HG03469 (cell line): ENCODE data around the gene GRIK1.

ENCODE experiments used
- ATAC-seq: cut with Tn5 transposase; IDR thresholded peaks from one replicate; pipeline ENCODE4 v1.9.1; 2021; ENCODE audit warnings: mild to moderate bottlenecking, moderate library complexity, moderate number of reproducible peaks; ENCODE audit not compliant: unreplicated experiment

Gene GRIK1

DNA sequence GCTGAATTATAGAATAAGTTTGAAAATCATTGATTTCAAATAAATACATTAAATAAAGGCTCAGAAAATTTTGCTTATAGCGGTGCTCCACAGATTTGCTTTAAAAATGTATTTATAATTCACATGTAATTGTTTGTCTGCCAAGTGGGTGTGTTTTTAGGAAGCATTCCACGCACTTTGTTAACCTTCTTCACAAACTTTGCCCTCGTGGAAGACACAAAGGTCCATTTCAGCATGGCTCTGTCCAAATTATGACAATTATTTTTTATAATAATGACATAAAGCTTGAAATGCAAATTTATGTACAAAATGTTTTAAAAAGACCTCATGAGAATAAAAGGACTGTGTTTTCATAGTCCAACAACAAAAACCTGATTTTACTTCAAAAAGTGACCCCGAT, 146.1 kb downstream of the GRIK1 start:
- ATAC-seq = no peak

DNA sequence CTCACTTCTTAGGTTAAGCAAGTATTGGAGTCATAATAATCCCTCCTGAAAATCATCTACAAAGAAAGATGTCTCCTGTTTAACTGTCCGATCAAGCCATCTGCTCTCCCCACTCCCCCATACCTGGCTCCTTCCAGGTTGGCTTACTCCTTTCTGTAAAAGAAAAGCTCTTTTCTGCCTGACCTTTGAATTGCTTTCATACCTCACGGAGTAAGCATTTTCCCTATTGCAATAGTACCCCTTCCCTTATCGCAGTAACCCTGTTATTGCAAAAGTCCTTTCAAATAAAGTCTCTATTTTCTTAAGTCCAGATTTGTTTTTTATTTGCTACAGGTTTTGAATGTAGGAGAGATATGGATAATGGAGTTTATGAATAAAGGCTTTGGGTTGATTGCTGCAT, 150.4 kb downstream of the GRIK1 start:
- ATAC-seq = no peak

DNA sequence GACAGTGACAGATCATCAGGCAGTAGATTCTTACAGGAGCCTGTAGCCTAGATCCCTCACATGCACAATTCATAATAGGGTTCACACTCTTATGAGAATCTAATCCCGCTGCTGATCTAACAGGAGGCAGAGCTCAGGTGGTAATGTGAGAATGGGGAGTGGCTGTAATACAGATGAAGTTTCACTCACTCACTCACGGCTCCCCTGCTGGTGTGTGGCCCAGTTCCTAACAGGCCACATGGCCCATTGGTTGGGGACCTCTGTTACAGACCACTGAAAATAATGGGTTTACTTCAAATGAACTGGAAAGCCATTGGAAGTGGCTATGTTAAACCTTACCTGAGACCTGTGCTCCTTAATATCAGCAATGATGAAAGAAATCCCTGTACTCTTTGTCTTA, 151.0 kb downstream of the GRIK1 start:
- ATAC-seq = no peak

DNA sequence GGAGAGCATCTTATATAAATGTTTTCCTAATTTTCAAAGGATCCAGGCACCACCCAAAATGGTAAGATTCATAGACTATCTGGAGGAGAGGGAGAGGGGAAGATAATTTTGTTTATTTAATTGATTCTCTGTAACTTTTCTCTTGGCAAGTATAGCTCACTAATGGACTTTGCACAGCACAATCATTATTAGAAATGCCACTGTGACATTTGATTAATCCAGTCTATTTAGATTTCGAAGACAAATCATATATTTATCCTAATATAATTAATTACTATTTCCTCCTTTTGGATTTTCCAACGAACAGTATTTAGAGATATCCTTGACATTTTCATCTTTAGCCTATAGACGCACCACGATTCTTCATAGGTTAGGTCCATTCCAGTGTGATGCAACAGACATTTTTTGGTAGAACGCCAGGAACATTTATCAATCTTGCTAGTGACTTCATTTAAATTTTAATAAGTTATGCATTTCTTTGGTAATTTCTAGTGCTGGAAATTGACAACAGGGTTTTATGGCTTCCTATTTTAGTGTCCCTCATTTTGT, 152.4 kb downstream of the GRIK1 start:
- ATAC-seq = no peak

DNA sequence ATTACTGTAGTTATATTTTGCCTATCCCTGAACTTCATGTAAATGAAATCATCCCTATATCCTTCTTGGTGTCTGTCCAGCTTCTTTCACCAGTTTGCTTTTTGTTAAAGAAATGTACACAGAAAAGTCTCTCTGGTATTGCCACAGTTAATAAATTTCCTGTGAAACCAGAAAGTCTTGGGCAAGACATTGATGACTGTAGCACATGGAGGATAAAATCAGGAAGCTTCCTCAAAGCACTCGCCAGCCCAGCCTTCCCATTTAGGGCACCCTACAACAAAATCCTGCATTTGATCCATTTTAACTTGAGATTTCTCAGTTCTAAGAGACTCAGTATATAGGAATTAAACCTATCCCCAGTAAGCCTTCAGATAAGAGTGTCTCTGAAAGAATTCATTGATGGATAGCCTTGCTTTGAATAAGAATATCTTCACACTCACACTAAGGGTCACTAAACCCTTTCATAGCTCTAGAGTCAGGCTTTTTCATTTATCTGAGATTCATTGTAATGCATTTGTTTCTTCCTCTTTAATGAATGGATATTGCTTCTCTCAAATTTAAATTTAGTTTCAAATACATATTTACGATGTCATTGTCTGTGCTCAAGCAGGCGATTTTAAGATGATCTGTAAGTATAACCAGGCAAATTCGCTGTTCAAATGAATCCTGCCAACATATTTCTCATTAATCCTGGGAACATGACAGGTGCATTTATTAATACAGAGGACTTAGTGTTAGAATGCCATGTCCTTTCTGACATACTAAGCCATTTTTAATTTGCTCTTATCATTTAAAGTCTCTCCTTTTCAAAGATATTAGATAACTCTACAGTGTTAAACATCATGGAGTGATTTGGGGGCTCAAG, 153.1 kb downstream of the GRIK1 start:
- ATAC-seq = no peak

DNA sequence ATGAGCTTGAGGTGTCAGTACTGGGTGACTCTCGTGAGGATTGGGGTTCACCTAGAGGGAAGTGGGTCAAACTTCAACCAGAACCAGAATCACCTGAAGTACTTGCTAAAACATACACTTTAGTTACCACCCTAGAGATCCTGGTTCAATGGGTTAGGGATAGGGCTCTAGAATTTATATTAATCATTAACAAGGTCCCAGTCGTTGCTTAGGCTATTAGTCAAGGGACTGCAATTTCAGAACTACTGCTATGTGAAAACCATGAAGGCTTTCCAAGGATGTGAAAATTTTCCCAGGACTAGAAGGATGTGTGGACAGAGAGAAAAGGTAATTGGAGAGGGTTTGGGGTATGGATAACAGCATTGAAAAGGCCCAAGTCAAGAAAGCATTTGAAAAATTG, 162.6 kb downstream of the GRIK1 start:
- ATAC-seq = no peak

DNA sequence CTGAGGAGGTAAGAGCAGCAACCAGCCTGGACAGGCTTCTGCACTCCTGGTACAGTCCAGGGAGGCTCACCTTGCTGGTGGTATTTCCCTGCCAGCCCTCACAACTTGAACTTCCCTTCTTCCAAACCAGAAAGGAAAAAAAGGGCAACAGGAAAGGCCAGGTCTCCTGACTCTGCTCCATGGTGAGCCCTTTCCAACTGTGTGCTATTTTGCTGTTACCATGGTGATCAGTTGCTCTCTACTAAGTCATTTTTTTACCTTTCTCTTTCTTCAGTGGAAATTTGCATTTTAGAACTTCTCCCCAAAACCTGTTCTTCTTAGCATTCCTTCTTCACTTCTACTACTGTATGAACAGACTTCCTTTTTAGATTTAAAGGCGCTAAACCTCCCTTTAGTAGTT, 164.3 kb downstream of the GRIK1 start:
- ATAC-seq = no peak

DNA sequence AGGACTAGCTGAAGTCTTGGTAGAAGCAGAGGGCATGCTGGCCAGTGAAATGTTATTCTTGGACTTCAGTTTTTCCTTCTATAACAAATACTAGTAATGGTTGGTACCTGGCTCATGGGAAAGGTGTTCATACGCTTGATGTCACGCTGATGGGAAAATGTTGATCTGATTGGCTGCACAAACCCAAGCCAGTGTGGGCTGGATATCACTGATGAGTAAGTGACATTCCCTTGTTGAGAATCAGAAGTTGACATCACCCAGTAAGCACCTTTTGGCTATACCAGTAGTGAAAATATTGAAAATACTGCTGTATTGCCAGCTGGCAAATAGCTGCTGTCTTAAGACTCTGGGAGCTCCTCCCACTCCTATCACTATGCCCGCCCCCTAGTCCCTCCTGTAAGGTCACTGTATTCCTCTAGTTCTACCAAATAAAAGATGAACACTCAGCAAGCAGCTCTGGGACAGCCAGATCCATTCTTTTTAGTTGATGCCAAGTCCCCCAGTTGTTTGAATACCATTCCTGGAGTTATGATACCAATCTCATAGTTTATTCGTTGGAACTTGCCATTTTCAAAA, 168.2 kb downstream of the GRIK1 start:
- no peak for ATAC-seq

DNA sequence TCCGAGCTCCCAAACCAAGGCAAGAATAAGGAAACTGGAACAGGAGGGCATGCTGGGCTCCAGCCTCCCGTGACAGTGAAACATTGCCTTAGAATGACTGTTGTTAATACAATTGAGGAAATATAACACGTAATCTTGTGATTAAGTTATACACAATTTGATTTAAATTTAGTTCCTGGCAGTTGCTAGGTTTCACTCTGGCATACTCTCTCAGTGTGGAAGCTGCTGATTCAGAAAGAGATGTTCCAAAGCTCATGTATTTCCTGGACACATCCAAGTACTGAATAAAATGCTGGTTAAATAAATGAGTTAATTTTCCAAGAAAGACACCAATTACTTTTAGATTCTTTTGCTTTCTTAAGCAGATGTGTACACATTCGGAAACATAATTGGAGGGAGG, 176.1 kb downstream of the GRIK1 start:
- ATAC-seq = no peak

DNA sequence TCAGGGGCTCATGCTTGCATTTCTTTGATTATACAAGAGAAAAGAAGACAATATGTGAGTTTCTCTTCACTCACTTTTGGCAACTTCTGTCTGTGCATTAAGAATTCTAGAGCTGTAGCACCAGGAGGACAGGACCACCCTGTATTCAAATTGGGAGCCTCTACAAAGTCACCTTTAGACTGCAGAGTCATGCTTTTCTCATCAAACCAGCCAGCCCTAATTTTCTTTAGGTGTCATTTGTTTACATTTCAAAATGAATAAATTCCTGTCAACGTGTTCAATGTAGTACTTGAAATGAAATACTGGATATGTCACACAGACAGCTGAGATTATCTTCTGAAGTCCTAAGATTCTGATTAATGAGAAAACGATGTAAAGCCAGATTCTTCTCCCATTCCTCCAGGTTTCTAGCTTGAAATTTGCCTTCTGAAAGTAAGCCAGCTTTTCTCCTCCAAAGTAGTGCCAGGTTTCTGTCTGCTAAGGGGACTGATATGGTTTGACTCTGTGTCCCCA, 177.2 kb downstream of the GRIK1 start:
- no peak for ATAC-seq

DNA sequence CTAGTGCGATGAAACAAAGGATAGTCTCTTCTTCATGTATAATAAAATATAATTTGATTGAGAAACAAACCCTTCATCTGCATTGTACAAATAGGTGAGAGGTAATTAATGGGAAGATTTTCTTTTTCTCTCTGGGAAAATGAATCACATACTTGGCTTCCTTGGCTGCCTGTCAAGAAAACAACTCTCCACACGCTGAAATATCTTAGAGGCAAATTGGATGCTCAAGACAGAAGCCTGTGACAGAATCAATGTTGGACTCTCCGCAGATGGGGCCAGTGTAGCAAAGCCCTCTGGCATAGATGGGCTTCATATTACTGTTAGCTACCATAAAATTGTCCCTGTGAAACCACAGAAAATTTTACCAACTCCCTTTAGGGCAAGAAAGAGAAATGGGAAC, 186.6 kb downstream of the GRIK1 start:
- ATAC-seq = no peak

DNA sequence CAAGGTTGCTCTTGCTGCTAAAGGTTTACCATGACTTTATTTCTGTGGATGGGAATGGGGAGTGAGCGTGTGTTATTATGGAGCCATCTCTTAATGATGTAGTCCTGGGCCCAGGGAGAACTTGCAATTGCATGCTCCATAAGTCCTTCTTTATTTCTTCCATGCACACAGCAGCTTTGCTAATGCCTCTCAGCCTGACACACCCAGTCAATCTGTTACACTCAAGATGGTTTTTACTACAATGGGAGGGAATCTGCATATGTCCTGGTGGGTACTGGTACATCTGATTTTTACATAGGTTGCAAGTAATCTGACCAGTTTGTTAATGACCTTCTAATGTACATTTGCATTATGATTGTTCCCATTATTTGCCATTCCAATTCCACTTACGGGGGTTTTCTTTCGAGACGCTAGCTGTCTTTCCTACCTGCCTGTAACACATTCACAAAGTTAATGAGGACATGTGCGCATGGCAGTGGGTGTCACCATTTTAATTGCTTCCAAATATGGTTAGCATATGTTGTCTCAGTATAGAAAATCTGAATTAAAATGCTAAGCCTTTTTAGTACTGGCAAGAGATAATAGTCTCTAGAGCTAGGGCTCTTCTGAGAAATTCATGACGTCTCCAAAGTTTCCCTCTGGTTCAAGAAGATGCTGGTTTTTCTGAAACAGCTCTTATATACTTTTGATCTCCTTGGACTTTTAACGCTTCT, 188.2 kb downstream of the GRIK1 start:
- no peak for ATAC-seq

DNA sequence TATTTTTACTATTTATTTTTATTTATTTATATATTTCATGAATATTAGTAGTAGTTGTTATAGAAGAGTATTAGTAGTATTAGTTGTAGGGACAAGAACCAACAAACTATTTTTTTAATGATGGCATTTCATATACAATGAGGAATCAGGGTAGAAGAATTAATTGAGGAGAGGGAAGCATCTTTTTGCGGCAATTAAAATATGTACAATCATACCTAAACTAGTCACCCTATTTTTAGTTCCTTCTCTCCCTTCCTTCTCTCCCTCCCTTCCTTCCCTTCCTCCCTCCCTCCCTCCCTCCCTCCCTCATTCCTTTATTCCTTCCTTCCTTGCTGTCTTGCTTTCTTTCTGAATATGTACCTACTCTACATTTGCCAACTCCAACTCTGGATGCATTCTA, 189.8 kb downstream of the GRIK1 start:
- no peak for ATAC-seq

DNA sequence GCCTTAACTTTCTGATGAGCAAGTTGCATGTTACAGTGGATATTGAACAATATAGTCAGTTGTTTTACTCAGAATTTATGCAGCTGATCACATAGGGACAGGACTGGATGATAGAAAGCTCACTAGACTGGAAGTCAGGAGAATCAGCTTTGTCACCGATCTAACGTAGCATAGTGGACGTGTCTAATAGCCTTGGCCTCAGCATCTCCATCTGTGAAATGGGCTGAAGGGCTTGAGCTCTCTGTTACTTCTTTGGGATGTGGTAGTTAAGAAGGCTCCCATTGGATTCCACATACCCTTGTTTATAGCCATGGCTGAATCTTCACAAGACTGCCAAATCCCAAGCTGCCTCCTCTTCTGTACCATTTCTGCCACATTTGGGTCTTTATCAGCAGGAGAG, 190.6 kb downstream of the GRIK1 start:
- no peak for ATAC-seq

DNA sequence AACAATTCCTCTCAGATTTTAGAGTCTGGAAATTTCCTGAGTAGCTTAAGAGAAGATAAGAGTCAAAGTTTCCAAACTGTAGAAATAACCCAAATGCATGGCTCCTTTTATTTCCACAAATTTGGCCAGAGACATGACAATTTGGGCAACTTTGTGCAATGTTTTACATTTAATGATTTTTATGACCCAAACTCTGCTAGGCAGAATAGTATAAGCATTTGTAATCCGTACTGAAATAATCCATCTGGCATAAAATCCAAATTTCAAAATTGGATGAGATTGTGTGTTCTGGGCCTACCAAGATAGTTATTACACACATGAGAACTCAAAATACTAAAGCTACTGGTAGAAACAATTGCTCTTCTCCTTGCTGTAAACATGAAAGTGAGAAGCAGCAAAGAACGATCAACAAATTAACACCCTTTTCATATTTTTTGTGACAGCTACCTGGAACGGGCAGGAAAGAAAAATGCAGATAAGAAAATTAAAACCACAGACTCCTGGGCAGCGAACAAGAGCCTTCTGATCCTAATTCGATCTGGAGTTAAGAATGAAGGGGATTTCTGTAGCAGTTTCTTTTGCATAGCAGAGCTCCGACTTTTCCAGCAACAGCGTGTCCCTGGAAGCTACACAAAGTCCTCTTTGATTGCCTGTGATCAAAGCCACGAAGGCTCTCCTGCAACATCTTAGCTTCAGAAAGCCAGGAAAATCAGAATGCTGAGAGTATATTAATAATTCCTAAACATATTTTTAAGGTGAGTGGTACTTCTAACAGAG, 191.2 kb downstream of the GRIK1 start:
- no peak for ATAC-seq

DNA sequence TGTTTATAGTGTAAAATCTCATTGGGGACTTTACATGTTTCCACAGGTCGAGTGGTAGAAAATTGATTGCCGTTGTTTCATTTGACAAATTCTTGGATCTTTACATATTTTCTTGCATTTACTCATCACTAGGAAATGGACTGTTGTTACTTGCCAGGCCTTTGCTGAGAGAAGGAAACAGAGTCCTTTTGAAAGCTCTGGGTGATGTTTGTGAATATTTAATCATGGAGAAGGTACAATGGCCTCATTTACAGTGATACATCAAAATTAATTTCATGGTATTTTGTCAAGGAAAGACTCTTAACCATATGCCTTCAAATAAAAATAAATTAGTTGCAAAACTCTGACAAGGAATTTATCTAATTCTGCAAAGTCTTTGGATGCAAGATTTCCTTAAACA, 198.0 kb downstream of the GRIK1 start:
- no peak for ATAC-seq

DNA sequence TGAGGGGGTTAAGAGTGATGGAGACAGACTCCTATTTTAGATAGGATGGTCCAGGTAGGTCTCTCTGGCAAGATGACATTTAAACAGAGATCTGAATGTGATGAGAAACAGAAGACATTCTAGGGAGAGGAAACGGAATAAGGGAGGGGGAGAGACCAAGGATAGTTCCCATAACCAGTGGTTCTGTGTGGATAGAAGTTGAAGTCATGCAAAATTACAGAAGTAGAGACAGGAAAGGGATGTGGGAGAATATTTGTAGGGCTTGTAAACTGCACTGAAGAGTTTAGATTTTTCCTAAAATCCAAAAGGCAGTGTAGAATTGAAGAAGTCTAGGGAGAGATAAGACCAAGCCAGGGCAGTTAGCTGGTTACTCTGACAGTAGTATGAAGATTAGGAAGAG, 200.6 kb downstream of the GRIK1 start:
- no peak for ATAC-seq

DNA sequence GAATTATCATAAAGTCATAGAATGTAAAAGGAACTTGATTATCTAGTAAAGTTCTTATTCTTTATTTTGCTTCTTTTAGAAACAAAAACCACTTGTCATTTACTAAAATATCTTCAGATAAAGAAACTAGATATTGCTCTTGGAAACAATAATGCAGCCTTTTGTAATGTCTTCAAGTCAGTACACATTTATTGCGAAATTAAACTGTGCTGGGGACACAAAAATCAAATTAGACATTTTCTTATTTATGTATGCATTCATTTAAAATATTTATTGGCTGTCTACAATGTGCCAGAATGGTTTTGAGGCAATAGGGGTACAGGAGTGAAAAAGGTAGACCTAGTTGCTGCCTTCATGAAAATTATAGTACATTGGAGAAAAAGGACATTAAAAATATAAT, 201.1 kb downstream of the GRIK1 start:
- no peak for ATAC-seq

DNA sequence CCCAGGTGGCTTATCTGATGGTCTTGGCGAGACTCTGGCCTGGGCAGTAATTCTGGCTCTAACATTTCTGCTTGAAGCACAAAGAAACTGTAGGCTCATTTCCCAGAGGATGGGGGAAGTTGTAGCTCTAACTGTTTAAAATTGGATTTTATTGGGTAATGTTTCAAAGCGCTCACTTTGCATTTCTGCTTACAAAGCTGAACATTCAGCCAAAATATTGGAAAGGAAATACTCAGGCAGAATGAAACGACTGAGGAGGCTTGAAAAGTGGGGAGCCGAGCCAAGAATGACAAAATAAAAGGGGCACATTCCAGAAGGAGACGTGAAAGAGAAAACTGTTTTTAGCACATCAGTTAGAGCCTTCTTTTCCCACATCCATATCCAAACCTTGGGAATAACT, 202.6 kb downstream of the GRIK1 start:
- ATAC-seq = no peak

DNA sequence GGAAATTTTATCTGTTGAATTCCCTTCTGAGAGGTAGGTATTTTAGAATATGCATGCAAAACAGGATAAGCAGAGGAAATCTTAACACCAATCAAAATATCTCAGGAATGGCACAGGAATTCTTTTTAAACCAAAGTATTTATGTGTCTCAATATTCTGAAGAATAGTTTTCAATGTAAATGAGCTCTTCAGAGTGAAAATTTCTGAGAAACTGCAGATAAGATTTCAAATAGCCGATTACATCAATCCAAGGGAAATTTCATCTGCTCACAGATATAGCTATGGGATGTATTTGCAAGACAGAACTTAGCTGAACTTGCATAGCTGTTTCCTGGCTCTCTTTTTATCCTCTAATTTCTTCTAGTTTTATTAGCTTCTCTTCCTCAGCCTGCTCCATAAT, 209.5 kb downstream of the GRIK1 start:
- ATAC-seq = no peak

DNA sequence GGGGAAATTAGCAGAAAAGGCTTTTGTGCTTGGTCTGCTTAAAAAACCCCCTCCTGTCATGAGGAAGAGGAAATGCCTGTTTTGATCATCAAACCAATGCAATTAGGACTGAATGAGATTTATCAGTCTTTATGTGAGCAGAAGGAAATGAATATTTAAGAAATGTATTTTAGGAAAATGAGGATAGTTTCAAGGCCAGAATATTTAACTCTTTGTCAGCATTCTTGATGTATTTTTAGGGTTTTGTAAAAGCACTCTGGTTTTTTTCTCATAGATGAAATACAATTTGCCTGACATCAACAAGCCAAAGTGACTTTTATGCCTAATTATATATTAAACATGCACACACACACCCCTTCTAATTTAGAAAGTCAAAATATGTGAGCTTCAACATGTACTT, 213.8 kb downstream of the GRIK1 start:
- no peak for ATAC-seq
